CD4-positive, alpha-beta memory T cell (primary cell): Measurements from ENCODE around the gene IL1RAP. TPM values are rescaled to one million over a fixed set of nuclear protein-coding genes. Genes with fewer than 3 reads are reported as not detected.
"Not testable (repeated sequence)": the region's sequence is repeated elsewhere in the genome, so short reads cannot be mapped to it uniquely, and the experiment has no call there.

ENCODE experiments used
- CTCF ChIA-PET: fragments of 350-600 bp; sonication (Branson Sonifier 250); formaldehyde crosslinking; loops from one replicate; lab custom pipeline; 2021; ENCODE audit warnings: inconsistent platforms; ENCODE audit not compliant: partially characterized antibody; lab: Charles Lee
- POLR2A ChIA-PET: fragments of 350-600 bp; sonication (Branson Sonifier 250); formaldehyde crosslinking; loops from one replicate; lab custom pipeline; 2021; ENCODE audit not compliant: partially characterized antibody; lab: Charles Lee
- DNase-seq, 5 donors: peaks; one replicate each; pipeline versions ENCODE4 v3.0.0 to v3.0.0-alpha.2; 2020 to 2022; ENCODE audit warnings: mixed read lengths in 1 of 5
- H3K27ac ChIP-seq: one replicate; pipeline ENCODE4 v1.7.0; 2013; ENCODE audit warnings: low read depth, low read length
- H3K27me3 ChIP-seq: 2 replicates; pipeline ENCODE4 v1.7.0; 2013; ENCODE audit warnings: mild to moderate bottlenecking, low read length, moderate library complexity; ENCODE audit not compliant: insufficient read depth
- H3K36me3 ChIP-seq: 2 replicates; pipeline ENCODE4 v1.7.0; 2013; ENCODE audit warnings: mild to moderate bottlenecking, low read length, moderate library complexity; ENCODE audit not compliant: insufficient read depth
- H3K4me1 ChIP-seq: 2 replicates; pipeline ENCODE4 v1.7.0; 2013; ENCODE audit warnings: mild to moderate bottlenecking, low read length, moderate library complexity; ENCODE audit not compliant: insufficient read depth
- H3K4me3 ChIP-seq, 2 donors: one replicate each; pipeline ENCODE4 v1.7.0; 2013; ENCODE audit warnings: low read length in 2 of 2, mild to moderate bottlenecking in 1 of 2
- H3K9me3 ChIP-seq, 2 donors: one replicate each; pipeline ENCODE4 v1.7.0; 2013; ENCODE audit warnings: low read length in 2 of 2, control low read depth in 1 of 2; ENCODE audit not compliant: control insufficient read depth in 1 of 2
- H3K27ac Mint-ChIP-seq, 7 donors: one replicate each; pipeline ENCODE4 v1.8.0; 2020 to 2021; ENCODE audit warnings: mixed read lengths in 7 of 7, mild to moderate bottlenecking in 6 of 7, inconsistent platforms in 3 of 7, moderate library complexity in 3 of 7
- H3K27me3 Mint-ChIP-seq, 2 donors: one replicate each; pipeline ENCODE4 v1.8.0; 2020 to 2021; ENCODE audit warnings: mixed read lengths in 2 of 2
- H3K36me3 Mint-ChIP-seq, 2 donors: one replicate each; pipeline ENCODE4 v1.8.0; 2020 to 2021; ENCODE audit warnings: mixed read lengths in 2 of 2, inconsistent platforms in 1 of 2, mild to moderate bottlenecking in 1 of 2
- H3K4me1 Mint-ChIP-seq, 4 donors: one replicate each; pipeline ENCODE4 v1.8.0; 2020 to 2021; ENCODE audit warnings: mixed read lengths in 4 of 4, mild to moderate bottlenecking in 1 of 4
- H3K4me3 Mint-ChIP-seq, 8 donors: one replicate each; pipeline ENCODE4 v1.8.0; 2020 to 2021; ENCODE audit warnings: mixed read lengths in 8 of 8, mild to moderate bottlenecking in 7 of 8, moderate library complexity in 6 of 8, inconsistent platforms in 3 of 8
- H3K9me3 Mint-ChIP-seq, 8 donors: one replicate each; pipeline ENCODE4 v1.8.0; 2020 to 2021; ENCODE audit warnings: mixed read lengths in 8 of 8, mild to moderate bottlenecking in 5 of 8, inconsistent platforms in 3 of 8, moderate library complexity in 1 of 8
- intact Hi-C: fragments of 100-400 bp; cut with micrococcal nuclease; formaldehyde crosslinking; loops from one replicate; pipeline ENCODE4 v1.15.1; 2023
- polyA plus RNA-seq, 2 donors: library from polyadenylated mRNA; unstranded; fragments of 300-500 nt; fragmentation: Illumina TruSeq; gene quantifications; one replicate each; pipeline ENCODE4 v1.2.3, GENCODE V29; 2021
- total RNA-seq, 2 experiments: library from RNA; stranded (reverse); gene quantifications; one replicate each; pipeline ENCODE4 v1.2.3, GENCODE V29; 2021

Gene IL1RAP, protein sequence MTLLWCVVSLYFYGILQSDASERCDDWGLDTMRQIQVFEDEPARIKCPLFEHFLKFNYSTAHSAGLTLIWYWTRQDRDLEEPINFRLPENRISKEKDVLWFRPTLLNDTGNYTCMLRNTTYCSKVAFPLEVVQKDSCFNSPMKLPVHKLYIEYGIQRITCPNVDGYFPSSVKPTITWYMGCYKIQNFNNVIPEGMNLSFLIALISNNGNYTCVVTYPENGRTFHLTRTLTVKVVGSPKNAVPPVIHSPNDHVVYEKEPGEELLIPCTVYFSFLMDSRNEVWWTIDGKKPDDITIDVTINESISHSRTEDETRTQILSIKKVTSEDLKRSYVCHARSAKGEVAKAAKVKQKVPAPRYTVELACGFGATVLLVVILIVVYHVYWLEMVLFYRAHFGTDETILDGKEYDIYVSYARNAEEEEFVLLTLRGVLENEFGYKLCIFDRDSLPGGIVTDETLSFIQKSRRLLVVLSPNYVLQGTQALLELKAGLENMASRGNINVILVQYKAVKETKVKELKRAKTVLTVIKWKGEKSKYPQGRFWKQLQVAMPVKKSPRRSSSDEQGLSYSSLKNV
- 10 to 100 TPM; 11.0 to 14.6 TPM for total RNA-seq
- polyA plus RNA-seq = 1 to 10 TPM; 4.1 to 5.4 TPM

- CTCF ChIA-PET = interaction anchor here (0.5 to 1.7 kb wide), 7 partner anchors 9 to 535 kb away, joined by 3 to 4 read pairs (median 3); no protein-coding TSS in a partner anchor
- DNase-seq = peak; percentile 89 to 91 (median 90)
- Histone ChIP-seq H3K4me3 (peak within 1 kb of the TSS; percentile 76 to 92), H3K27me3 (no peaks in the 10 kb centered on the region), H3K9me3 (no peaks in the 10 kb centered on the region), H3K27ac (peak within 1 kb of the TSS; percentile 51), H3K4me1 (peaks cover 28% of the 10 kb centered on the region), H3K36me3 (no peaks in the 10 kb centered on the region)
- Mint-ChIP-seq H3K27me3 (no peaks in the 10 kb centered on the region), H3K9me3 (peaks cover 0 to 2% (median 0%) of the 10 kb centered on the region in 8 donors), H3K27ac (peak within 1 kb of the TSS in 6 of 7 donors; percentile 92 to 97 (median 94)), H3K4me1 (peaks cover 25 to 44% (median 35%) of the 10 kb centered on the region in 4 donors), H3K36me3 (peaks cover 6 to 14% of the 10 kb centered on the region in 2 donors), H3K4me3 (peak within 1 kb of the TSS; percentile 84 to 97 (median 94))
- intact Hi-C loops = loop anchor here (1.0 to 10.0 kb wide), 4 partner anchors 67 to 1189 kb away; no protein-coding TSS in a partner anchor
- POLR2A ChIA-PET = interaction anchor here (0.6 to 1.4 kb wide), 7 partner anchors 10 to 112 kb away, joined by 3 to 8 read pairs (median 3); no protein-coding TSS in a partner anchor
These were observed at the start of gene IL1RAP for GRCh38 chr3:190513409-190514370. Gene IL1RAP (plus strand): TSS chr3:190514085. CDS start chr3:190564290, 50,205 bp downstream.

DNA sequence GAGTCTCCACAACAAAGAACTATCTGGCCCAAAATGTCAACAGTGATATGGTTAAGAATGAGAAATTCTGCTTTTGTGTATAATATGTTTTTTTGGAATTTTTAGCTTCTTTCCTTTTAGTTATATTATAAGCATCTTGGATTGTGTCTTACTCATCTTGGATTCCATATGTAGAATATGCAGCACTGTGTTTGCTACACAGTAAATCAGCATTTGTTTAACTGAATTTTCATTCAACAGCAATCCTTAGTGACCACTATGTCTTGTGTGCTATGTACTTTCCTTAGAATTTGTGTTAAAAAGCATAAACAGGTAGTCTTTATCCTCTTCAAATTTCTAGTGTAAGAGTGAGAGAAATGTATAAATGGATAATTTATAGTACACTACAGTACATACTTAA is 46.0 kb upstream of the IL1RAP start:
- no peaks in the 10 kb centered on the region for H3K36me3 ChIP-seq
- no peaks in the 10 kb centered on the region for H3K9me3 ChIP-seq
- H3K36me3 Mint-ChIP-seq = no peaks in the 10 kb centered on the region
- no peak overlapping the region for H3K4me3 Mint-ChIP-seq
- H3K27ac ChIP-seq = no peak overlapping the region
- ChIA-PET CTCF (no interaction called here), POLR2A (no interaction called here)
- H3K4me1 ChIP-seq = no peaks in the 10 kb centered on the region
- H3K27ac Mint-ChIP-seq = no peak overlapping the region
- no peaks in the 10 kb centered on the region for H3K4me1 Mint-ChIP-seq
- no peaks in the 10 kb centered on the region for H3K27me3 ChIP-seq
- DNase-seq = no peak
- H3K9me3 Mint-ChIP-seq = peaks cover 0 to 20% (median 16%) of the 10 kb centered on the region in 8 donors
- no peak overlapping the region for H3K4me3 ChIP-seq
- intact Hi-C loops = no loop called here
- peaks cover 11 to 13% of the 10 kb centered on the region in 2 donors for H3K27me3 Mint-ChIP-seq

- intact Hi-C loops, H3K27ac ChIP-seq, H3K36me3 ChIP-seq, H3K27ac Mint-ChIP-seq, H3K4me3 ChIP-seq, H3K4me1 Mint-ChIP-seq, H3K9me3 ChIP-seq, H3K36me3 Mint-ChIP-seq, H3K27me3 ChIP-seq, H3K4me1 ChIP-seq, H3K4me3 Mint-ChIP-seq, POLR2A ChIA-PET: not testable (repeated sequence)
- CTCF ChIA-PET = interaction anchor here (0.7 kb wide), 1 partner anchor 76 kb away, joined by 3 read pairs; no protein-coding TSS in a partner anchor
- Mint-ChIP-seq H3K9me3 (peaks cover 0 to 20% (median 16%) of the 10 kb centered on the region in 8 donors), H3K27me3 (peaks cover 10 to 11% of the 10 kb centered on the region in 2 donors)
- DNase-seq = peak in 1 of 5 donors; percentile 22
These were observed 40.6 kb upstream of the IL1RAP start for GRCh38 chr3:190473261-190473660.

GRCh38 chr3:190481779-190482178 is 32.1 kb upstream of the IL1RAP start:
- Mint-ChIP-seq H3K4me3 (no peak overlapping the region), H3K27me3 (peaks cover 1 to 2% of the 10 kb centered on the region in 2 donors), H3K4me1 (peaks cover 0 to 5% (median under 1%) of the 10 kb centered on the region in 4 donors), H3K27ac (no peak overlapping the region), H3K36me3 (no peaks in the 10 kb centered on the region), H3K9me3 (no peaks in the 10 kb centered on the region)
- no peaks in the 10 kb centered on the region for H3K27me3 ChIP-seq
- intact Hi-C loops = no loop called here
- POLR2A ChIA-PET = no interaction called here
- no peaks in the 10 kb centered on the region for H3K36me3 ChIP-seq
- no peaks in the 10 kb centered on the region for H3K9me3 ChIP-seq
- no peaks in the 10 kb centered on the region for H3K4me1 ChIP-seq
- no peak overlapping the region for H3K4me3 ChIP-seq
- CTCF ChIA-PET = no interaction called here
- no peak overlapping the region for H3K27ac ChIP-seq
- DNase-seq = no peak

DNA sequence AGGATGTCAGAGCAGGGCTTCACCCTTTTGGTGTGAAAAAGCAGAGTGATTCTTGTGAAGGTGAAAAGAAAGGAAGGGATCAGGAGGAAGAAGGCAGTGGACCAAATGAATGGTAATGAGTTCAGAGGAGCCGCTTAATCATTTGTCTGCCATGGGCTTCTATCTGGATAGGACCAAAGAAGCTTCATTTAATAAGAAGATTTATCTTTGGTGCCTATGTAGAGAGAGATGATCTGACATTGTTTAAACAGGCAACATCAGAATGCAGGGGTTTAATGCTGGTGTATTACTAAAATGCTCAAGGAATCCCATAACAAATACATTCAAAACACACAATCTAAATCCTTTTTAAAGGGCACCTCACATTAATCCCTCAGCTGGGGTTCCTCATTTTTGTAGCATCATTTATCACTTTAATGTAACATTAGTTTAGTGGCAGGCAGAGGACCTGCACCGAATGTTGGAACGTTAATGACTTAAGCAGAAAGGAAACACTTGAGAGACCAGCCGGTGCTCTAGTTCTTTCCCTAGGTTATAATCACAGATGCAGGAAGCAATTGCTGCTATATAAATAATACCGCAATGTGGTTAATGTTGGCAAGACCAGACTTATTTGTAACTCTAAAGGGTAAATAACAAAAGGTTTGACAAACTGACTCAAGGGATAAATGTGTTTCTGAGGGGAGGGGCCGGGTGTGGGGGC is 27.9 kb upstream of the IL1RAP start:
- Mint-ChIP-seq H3K27ac (peak overlapping the region in 1 of 7 donors; percentile 1), H3K9me3 (no peaks in the 10 kb centered on the region), H3K4me1 (peaks cover 0 to 5% (median 1%) of the 10 kb centered on the region in 4 donors), H3K4me3 (no peak overlapping the region), H3K27me3 (peaks cover 9 to 10% of the 10 kb centered on the region in 2 donors), H3K36me3 (no peaks in the 10 kb centered on the region)
- H3K4me1 ChIP-seq = no peaks in the 10 kb centered on the region
- H3K9me3 ChIP-seq = no peaks in the 10 kb centered on the region
- H3K27ac ChIP-seq = no peak overlapping the region
- CTCF ChIA-PET = no interaction called here
- intact Hi-C loops = no loop called here
- DNase-seq = no peak
- no peaks in the 10 kb centered on the region for H3K36me3 ChIP-seq
- no peak overlapping the region for H3K4me3 ChIP-seq
- POLR2A ChIA-PET = no interaction called here
- no peaks in the 10 kb centered on the region for H3K27me3 ChIP-seq

DNA sequence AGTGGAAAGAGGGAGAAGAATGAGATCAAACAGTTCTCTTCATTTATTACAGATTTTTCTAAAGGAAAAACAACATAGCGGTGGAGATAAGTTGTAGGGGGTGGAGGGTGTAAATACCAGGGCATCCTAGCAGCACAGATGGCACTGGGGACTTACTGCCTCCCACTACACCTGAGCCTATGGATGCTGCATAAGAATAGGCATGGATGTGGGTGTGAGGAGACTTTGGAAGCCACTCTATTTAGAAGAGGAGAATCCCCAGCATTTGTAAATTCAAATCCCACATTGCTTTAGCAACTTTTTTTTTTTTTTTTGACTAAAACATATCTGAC is 27.4 kb upstream of the IL1RAP start:
- intact Hi-C loops = no loop called here
- Mint-ChIP-seq H3K4me3 (no peak overlapping the region), H3K36me3 (no peaks in the 10 kb centered on the region), H3K27me3 (peaks cover 9 to 12% of the 10 kb centered on the region in 2 donors), H3K4me1 (peaks cover 0 to 5% (median 1%) of the 10 kb centered on the region in 4 donors), H3K9me3 (no peaks in the 10 kb centered on the region), H3K27ac (no peak overlapping the region)
- no peaks in the 10 kb centered on the region for H3K9me3 ChIP-seq
- no peaks in the 10 kb centered on the region for H3K4me1 ChIP-seq
- no peak overlapping the region for H3K4me3 ChIP-seq
- no peaks in the 10 kb centered on the region for H3K27me3 ChIP-seq
- no peak for DNase-seq
- CTCF ChIA-PET = no interaction called here
- POLR2A ChIA-PET = no interaction called here
- H3K27ac ChIP-seq = no peak overlapping the region
- H3K36me3 ChIP-seq = no peaks in the 10 kb centered on the region
